ENCODE data around the gene PRRT4.

DNA sequence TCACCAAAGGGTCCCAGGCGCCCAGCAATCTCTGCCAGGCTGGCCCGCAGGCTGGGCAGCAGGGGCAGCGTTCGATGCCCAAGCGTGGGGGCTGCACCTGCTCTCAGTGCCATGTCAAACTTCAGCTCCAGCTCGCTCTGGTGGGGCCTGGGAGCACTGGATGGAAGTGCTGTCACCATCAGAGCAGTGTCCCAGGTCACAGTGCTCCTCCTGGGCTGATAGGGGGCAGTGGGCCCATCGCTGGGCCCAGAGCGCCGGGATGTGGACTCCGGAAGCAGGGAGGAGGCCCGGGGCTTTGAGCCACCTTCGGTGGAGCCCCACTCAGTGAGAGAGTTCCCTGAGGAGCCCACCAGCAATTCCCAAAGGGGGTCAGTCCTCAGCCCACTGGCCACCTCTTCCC is 2.2 kb downstream of the PRRT4 start:
- TF ChIP-seq, protein P1, sequence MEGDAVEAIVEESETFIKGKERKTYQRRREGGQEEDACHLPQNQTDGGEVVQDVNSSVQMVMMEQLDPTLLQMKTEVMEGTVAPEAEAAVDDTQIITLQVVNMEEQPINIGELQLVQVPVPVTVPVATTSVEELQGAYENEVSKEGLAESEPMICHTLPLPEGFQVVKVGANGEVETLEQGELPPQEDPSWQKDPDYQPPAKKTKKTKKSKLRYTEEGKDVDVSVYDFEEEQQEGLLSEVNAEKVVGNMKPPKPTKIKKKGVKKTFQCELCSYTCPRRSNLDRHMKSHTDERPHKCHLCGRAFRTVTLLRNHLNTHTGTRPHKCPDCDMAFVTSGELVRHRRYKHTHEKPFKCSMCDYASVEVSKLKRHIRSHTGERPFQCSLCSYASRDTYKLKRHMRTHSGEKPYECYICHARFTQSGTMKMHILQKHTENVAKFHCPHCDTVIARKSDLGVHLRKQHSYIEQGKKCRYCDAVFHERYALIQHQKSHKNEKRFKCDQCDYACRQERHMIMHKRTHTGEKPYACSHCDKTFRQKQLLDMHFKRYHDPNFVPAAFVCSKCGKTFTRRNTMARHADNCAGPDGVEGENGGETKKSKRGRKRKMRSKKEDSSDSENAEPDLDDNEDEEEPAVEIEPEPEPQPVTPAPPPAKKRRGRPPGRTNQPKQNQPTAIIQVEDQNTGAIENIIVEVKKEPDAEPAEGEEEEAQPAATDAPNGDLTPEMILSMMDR (tag by site-specific recombination; IDR thresholded peaks at IDR 0.05) = no peak
- no peak for TF ChIP-seq ZBTB7A (tag by site-specific recombination; IDR thresholded peaks at IDR 0.05; ENCODE audit: low read depth)
- TF ChIP-seq, protein P2, sequence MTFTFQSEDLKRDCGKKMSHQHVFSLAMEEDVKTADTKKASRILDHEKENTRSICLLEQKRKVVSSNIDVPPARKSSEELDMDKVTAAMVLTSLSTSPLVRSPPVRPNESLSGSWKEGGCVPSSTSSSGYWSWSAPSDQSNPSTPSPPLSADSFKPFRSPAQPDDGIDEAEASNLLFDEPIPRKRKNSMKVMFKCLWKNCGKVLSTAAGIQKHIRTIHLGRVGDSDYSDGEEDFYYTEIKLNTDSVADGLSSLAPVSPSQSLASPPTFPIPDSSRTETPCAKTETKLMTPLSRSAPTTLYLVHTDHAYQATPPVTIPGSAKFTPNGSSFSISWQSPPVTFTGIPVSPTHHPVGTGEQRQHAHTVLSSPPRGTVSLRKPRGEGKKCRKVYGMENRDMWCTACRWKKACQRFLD (tag by site-specific recombination; IDR thresholded peaks at IDR 0.05) = no peak
- TF ChIP-seq ZXDB (tag by site-specific recombination; IDR thresholded peaks at IDR 0.05) = no peak
- no peak for TF ChIP-seq ZNF558 (tag by site-specific recombination; IDR thresholded peaks at IDR 0.05)
- TF ChIP-seq REPIN1 (tag by site-specific recombination; IDR thresholded peaks at IDR 0.05; ENCODE audit: low read depth) = no peak
- TF ChIP-seq ZNF658 (tag by site-specific recombination; IDR thresholded peaks at IDR 0.05) = no peak
- TF ChIP-seq ZNF138 (tag by site-specific recombination; IDR thresholded peaks at IDR 0.05; ENCODE audit: borderline replicate concordance) = no peak
- TF ChIP-seq, protein P3, sequence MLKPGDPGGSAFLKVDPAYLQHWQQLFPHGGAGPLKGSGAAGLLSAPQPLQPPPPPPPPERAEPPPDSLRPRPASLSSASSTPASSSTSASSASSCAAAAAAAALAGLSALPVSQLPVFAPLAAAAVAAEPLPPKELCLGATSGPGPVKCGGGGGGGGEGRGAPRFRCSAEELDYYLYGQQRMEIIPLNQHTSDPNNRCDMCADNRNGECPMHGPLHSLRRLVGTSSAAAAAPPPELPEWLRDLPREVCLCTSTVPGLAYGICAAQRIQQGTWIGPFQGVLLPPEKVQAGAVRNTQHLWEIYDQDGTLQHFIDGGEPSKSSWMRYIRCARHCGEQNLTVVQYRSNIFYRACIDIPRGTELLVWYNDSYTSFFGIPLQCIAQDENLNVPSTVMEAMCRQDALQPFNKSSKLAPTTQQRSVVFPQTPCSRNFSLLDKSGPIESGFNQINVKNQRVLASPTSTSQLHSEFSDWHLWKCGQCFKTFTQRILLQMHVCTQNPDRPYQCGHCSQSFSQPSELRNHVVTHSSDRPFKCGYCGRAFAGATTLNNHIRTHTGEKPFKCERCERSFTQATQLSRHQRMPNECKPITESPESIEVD (tag by site-specific recombination; IDR thresholded peaks at IDR 0.05) = no peak
- TF ChIP-seq, protein P4, sequence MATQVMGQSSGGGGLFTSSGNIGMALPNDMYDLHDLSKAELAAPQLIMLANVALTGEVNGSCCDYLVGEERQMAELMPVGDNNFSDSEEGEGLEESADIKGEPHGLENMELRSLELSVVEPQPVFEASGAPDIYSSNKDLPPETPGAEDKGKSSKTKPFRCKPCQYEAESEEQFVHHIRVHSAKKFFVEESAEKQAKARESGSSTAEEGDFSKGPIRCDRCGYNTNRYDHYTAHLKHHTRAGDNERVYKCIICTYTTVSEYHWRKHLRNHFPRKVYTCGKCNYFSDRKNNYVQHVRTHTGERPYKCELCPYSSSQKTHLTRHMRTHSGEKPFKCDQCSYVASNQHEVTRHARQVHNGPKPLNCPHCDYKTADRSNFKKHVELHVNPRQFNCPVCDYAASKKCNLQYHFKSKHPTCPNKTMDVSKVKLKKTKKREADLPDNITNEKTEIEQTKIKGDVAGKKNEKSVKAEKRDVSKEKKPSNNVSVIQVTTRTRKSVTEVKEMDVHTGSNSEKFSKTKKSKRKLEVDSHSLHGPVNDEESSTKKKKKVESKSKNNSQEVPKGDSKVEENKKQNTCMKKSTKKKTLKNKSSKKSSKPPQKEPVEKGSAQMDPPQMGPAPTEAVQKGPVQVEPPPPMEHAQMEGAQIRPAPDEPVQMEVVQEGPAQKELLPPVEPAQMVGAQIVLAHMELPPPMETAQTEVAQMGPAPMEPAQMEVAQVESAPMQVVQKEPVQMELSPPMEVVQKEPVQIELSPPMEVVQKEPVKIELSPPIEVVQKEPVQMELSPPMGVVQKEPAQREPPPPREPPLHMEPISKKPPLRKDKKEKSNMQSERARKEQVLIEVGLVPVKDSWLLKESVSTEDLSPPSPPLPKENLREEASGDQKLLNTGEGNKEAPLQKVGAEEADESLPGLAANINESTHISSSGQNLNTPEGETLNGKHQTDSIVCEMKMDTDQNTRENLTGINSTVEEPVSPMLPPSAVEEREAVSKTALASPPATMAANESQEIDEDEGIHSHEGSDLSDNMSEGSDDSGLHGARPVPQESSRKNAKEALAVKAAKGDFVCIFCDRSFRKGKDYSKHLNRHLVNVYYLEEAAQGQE (tag by site-specific recombination; IDR thresholded peaks at IDR 0.05) = no peak
- TF ChIP-seq, protein P5, sequence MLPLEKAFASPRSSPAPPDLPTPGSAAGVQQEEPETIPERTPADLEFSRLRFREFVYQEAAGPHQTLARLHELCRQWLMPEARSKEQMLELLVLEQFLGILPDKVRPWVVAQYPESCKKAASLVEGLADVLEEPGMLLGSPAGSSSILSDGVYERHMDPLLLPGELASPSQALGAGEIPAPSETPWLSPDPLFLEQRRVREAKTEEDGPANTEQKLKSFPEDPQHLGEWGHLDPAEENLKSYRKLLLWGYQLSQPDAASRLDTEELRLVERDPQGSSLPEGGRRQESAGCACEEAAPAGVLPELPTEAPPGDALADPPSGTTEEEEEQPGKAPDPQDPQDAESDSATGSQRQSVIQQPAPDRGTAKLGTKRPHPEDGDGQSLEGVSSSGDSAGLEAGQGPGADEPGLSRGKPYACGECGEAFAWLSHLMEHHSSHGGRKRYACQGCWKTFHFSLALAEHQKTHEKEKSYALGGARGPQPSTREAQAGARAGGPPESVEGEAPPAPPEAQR (tag by site-specific recombination; IDR thresholded peaks at IDR 0.05) = no peak
